ENCODE results near the gene PTH2R.
"Not testable (repeated sequence)": the region's sequence is repeated elsewhere in the genome, so short reads cannot be mapped to it uniquely, and the experiment has no call there.

The PTH2R gene

GRCh38 chr2:208488686-208489564 lies 82.3 kb downstream of the PTH2R start:
- DNase-seq, result peak; percentile 35

GRCh38 chr2:208489687-208490086 lies 83.1 kb downstream of the PTH2R start:
- DNase-seq, result peak; percentile 70

GRCh38 chr2:208490492-208490891 lies 83.9 kb downstream of the PTH2R start:
- DNase-seq, result no peak

- no peak for DNase-seq
Observed at GRCh38 chr2:208491641-208492040, 85.0 kb downstream of the PTH2R start.

GRCh38 chr2:208492069-208492468 lies 85.5 kb downstream of the PTH2R start:
- no peak for DNase-seq

GRCh38 chr2:208493186-208493585 lies 86.6 kb downstream of the PTH2R start:
- DNase-seq, result no peak

- no peak for DNase-seq
Observed at GRCh38 chr2:208496129-208496528, 89.5 kb downstream of the PTH2R start.

GRCh38 chr2:208501206-208501605 lies 94.6 kb downstream of the PTH2R start:
- DNase-seq, result peak; percentile 68

- no peak for DNase-seq
Observed at GRCh38 chr2:208502288-208502687, 95.7 kb downstream of the PTH2R start.

- DNase-seq, result not testable (repeated sequence)
Observed at GRCh38 chr2:208505365-208505764, 98.8 kb downstream of the PTH2R start.

GRCh38 chr2:208509586-208509985 lies 103.0 kb downstream of the PTH2R start:
- DNase-seq, result no peak

GRCh38 chr2:208511016-208511415 lies 104.4 kb downstream of the PTH2R start:
- DNase-seq, result no peak

GRCh38 chr2:208511573-208511972 lies 105.0 kb downstream of the PTH2R start:
- no peak for DNase-seq

- DNase-seq, result no peak
Observed at GRCh38 chr2:208515099-208515498, 108.5 kb downstream of the PTH2R start.

GRCh38 chr2:208523069-208523468 lies 116.5 kb downstream of the PTH2R start:
- DNase-seq, result not testable (repeated sequence)

GRCh38 chr2:208525165-208525564 lies 118.6 kb downstream of the PTH2R start:
- DNase-seq, result not testable (repeated sequence)

GRCh38 chr2:208529796-208530195 lies 123.2 kb downstream of the PTH2R start:
- no peak for DNase-seq

GRCh38 chr2:208531361-208531760 lies 124.8 kb downstream of the PTH2R start:
- DNase-seq, result no peak

- DNase-seq, result not testable (repeated sequence)
Observed at GRCh38 chr2:208535578-208535977, 129.0 kb downstream of the PTH2R start.

- no peak for DNase-seq
Observed at GRCh38 chr2:208541461-208541988, 134.9 kb downstream of the PTH2R start.

GRCh38 chr2:208541989-208542464 lies 135.4 kb downstream of the PTH2R start:
- no peak for DNase-seq

GRCh38 chr2:208542465-208543041 lies 136.0 kb downstream of the PTH2R start:
- DNase-seq, result no peak
